SU-DHL-6 (cell line): ENCODE results near the gene WDR18.

ENCODE experiments used
- H2AFZ ChIP-seq: fragments of 200-600 bp; sonication (generic); 2 replicates; pipeline ENCODE4 v1.6.1; 2014; ENCODE audit warnings: low read depth, mild to moderate bottlenecking, moderate library complexity, mixed read lengths, antibody characterized with exemption, low read length; ENCODE audit not compliant: severe bottlenecking
- H3F3A ChIP-seq: fragments of 200-600 bp; shearing (Covaris generic); 2 replicates; pipeline ENCODE4 v1.6.0; 2016; ENCODE audit warnings: antibody characterized with exemption, mild to moderate bottlenecking; ENCODE audit not compliant: insufficient read depth
- H3K27ac ChIP-seq: fragments of 200-600 bp; sonication (generic); 2 replicates; pipeline ENCODE4 v1.5.1; 2016; ENCODE audit warnings: low read depth, mild to moderate bottlenecking, low read length, moderate library complexity, mixed read lengths
- H3K27me3 ChIP-seq: fragments of 200-600 bp; sonication (generic), shearing (Covaris generic); 2 replicates; pipeline ENCODE4 v1.6.0; 2014; ENCODE audit warnings: mild to moderate bottlenecking, low read length
- H3K36me3 ChIP-seq: fragments of 200-600 bp; sonication (generic); 2 replicates; pipeline ENCODE4 v1.6.1; 2014; ENCODE audit warnings: mild to moderate bottlenecking, low read length, mixed read lengths
- H3K4me2 ChIP-seq: fragments of 300-600, 200-600 bp; shearing (Covaris generic), sonication (generic); 2 replicates; pipeline ENCODE4 v1.6.0; 2014; ENCODE audit warnings: low read length, low read depth, mild to moderate bottlenecking; ENCODE audit not compliant: poor library complexity, severe bottlenecking
- H3K4me3 ChIP-seq: fragments of 200-600 bp; sonication (generic); 2 replicates; pipeline ENCODE4 v1.5.1; 2014; ENCODE audit warnings: antibody characterized with exemption, low read length, mild to moderate bottlenecking, mixed read lengths; ENCODE audit not compliant: insufficient read depth, poor library complexity, severe bottlenecking
- H3K79me2 ChIP-seq: fragments of 200-600 bp; sonication (generic); 2 replicates; pipeline ENCODE4 v1.6.1; 2014; ENCODE audit warnings: mild to moderate bottlenecking, low read length, moderate library complexity; ENCODE audit not compliant: insufficient read depth
- H3K9ac ChIP-seq: fragments of 200-600 bp; sonication (generic); 2 replicates; pipeline ENCODE4 v1.7.0; 2014; ENCODE audit warnings: mild to moderate bottlenecking, low read length
- H3K9me2 ChIP-seq: fragments of 200-600 bp; sonication (generic); replicated peaks from 2 replicates; pipeline ENCODE4 v1.6.1; 2014; ENCODE audit warnings: low read length; ENCODE audit not compliant: insufficient read depth
- H3K9me3 ChIP-seq: fragments of 200-600 bp; sonication (generic); 2 replicates; pipeline ENCODE4 v1.6.1; 2014; ENCODE audit warnings: low read length, mixed read lengths; ENCODE audit not compliant: insufficient read depth
- H4K20me1 ChIP-seq: fragments of 200-600 bp; sonication (generic); 2 replicates; pipeline ENCODE4 v1.6.1; 2014; ENCODE audit warnings: low read depth, mild to moderate bottlenecking, antibody characterized with exemption, low read length, moderate library complexity, mixed read lengths
- EZH2phosphoT487 ChIP-seq: fragments of 200-600 bp; sonication (generic), shearing (Covaris generic); conservative IDR thresholded peaks from 2 replicates; pipeline ENCODE4 v1.6.1; 2018; ENCODE audit warnings: mild to moderate bottlenecking, antibody characterized with exemption, low read length, moderate library complexity, mixed read lengths
- TF ChIP-seq, protein P1 (sequence below): fragments of 200-600 bp; sonication (generic); IDR thresholded peaks from one replicate; pipeline ENCODE4 v1.5.1; 2017; ENCODE audit warnings: antibody characterized with exemption, mild to moderate bottlenecking, low read length, moderate library complexity; ENCODE audit not compliant: insufficient read depth, poor library complexity, severe bottlenecking

Gene WDR18

DNA sequence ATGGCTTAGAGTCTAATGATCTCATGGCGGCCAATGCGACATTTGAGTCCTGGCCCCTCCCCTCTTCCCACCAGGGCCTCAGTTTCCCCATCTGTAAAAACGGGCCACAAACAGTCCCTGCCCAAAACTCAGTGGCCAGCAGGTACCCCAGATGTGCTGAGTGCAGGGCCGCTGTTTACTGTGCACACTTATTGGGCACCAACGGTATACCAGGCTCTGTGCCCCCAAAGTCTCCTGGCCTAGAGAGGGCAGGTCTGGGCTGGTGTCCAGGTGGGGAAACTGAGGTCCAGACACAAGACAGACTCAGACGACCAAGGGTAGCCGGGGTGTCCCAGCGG lies 23.6 kb upstream of the WDR18 start:
- no peak overlapping the region for H2AFZ ChIP-seq
- no peak overlapping the region for H3K9ac ChIP-seq
- no peaks in the 10 kb centered on the region for H3K9me2 ChIP-seq
- TF ChIP-seq, protein P1, sequence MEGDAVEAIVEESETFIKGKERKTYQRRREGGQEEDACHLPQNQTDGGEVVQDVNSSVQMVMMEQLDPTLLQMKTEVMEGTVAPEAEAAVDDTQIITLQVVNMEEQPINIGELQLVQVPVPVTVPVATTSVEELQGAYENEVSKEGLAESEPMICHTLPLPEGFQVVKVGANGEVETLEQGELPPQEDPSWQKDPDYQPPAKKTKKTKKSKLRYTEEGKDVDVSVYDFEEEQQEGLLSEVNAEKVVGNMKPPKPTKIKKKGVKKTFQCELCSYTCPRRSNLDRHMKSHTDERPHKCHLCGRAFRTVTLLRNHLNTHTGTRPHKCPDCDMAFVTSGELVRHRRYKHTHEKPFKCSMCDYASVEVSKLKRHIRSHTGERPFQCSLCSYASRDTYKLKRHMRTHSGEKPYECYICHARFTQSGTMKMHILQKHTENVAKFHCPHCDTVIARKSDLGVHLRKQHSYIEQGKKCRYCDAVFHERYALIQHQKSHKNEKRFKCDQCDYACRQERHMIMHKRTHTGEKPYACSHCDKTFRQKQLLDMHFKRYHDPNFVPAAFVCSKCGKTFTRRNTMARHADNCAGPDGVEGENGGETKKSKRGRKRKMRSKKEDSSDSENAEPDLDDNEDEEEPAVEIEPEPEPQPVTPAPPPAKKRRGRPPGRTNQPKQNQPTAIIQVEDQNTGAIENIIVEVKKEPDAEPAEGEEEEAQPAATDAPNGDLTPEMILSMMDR = no peak
- no peak for TF ChIP-seq EZH2phosphoT487
- H4K20me1 ChIP-seq = no peaks in the 10 kb centered on the region
- no peak overlapping the region for H3K27ac ChIP-seq
- no peaks in the 10 kb centered on the region for H3K9me3 ChIP-seq
- H3K27me3 ChIP-seq = no peaks in the 10 kb centered on the region
- no peak overlapping the region for H3K4me3 ChIP-seq
- no peaks in the 10 kb centered on the region for H3K36me3 ChIP-seq
- H3K79me2 ChIP-seq = no peaks in the 10 kb centered on the region
- no peak overlapping the region for H3K4me2 ChIP-seq
- H3F3A ChIP-seq = no peaks in the 10 kb centered on the region

DNA sequence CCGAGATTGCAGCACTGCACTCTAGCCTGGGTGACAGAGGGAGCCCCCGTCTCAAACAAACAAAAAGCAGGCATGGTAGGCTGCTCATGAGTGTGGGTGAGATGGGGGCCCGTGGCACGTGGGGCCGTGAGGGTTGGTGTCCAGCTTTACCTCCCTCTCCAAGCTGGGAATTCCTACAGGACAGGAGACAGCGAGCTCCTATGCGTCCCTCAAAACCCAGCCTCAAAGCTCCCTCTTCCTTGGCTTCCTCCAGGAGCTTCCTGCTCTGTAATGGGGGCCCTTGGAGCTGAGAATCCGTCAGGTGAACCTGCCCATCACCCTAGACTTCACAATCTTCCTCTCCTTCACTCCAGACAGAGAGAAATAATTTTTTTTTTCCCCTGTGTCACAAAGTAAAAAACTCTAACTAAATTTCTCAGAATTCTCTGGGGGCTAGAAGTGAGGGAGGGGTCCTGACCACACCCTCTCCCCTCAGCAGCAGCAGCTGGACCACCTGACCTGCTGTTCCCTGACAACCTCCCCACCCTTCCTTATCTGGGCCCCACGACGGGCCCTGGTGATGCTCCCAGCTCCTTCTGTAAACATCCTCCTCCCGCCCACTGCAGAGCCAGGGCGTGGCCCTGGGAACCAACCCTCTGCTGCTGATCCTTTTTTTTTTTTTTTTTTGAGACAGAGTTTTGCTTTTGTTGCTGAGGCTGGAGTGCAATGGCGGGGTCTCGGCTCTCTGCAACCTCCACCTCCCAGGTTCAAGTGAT lies 22.1 kb upstream of the WDR18 start:
- Histone ChIP-seq H3F3A (no peaks in the 10 kb centered on the region), H4K20me1 (no peaks in the 10 kb centered on the region), H3K79me2 (no peaks in the 10 kb centered on the region), H3K36me3 (no peaks in the 10 kb centered on the region), H3K27ac (no peak overlapping the region), H3K4me2 (no peak overlapping the region), H3K9ac (no peak overlapping the region), H3K9me2 (no peaks in the 10 kb centered on the region), H3K9me3 (no peaks in the 10 kb centered on the region), H2AFZ (no peak overlapping the region), H3K27me3 (no peaks in the 10 kb centered on the region), H3K4me3 (no peak overlapping the region)
- TF ChIP-seq EZH2phosphoT487 = no peak
- TF ChIP-seq, protein P1 = no peak

DNA sequence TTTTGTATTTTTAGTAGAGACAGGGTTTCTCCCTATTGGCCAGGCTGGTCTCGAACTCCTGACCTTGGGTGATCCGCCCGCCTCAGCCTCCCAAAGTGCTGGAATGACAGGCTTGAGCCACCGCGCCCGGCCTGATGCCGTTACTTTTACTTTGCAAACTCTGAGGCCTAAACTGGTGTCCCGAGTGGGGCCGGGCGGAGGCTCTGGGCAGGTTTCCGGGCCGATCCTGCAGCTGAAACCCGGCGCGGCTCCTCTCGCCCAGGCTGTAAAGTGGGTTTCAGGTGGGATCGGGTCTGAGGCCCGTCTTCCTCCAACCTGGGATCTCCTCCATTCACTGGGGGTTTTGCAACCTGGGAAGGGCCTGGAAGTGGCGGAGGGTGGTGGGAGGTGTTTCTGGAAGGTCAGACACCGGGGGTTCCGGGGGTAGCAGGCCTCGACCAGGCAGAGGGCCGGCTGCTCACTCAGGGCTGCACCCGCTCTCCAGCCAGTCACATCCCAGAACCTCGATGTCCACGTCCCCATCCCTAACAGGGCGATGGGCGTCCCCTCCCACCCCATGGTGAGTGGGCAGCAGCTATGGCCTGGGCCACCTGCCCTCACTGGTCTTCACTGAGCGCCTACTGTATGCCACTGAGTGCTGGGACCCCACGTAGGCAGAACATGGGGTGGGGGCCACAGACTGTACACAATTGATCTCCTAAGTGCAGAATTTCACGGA lies 21.3 kb upstream of the WDR18 start:
- H3K9me3 ChIP-seq = no peaks in the 10 kb centered on the region
- no peaks in the 10 kb centered on the region for H3K36me3 ChIP-seq
- H2AFZ ChIP-seq = no peak overlapping the region
- no peak overlapping the region for H3K9ac ChIP-seq
- TF ChIP-seq EZH2phosphoT487 = no peak
- TF ChIP-seq, protein P1 = no peak
- H3F3A ChIP-seq = no peaks in the 10 kb centered on the region
- H3K9me2 ChIP-seq = no peaks in the 10 kb centered on the region
- no peaks in the 10 kb centered on the region for H3K27me3 ChIP-seq
- no peaks in the 10 kb centered on the region for H3K79me2 ChIP-seq
- no peak overlapping the region for H3K4me2 ChIP-seq
- no peak overlapping the region for H3K27ac ChIP-seq
- H3K4me3 ChIP-seq = no peak overlapping the region
- no peaks in the 10 kb centered on the region for H4K20me1 ChIP-seq
